AG10803 (cell line): Measurements from ENCODE around the gene LHFPL3.

ENCODE experiments used
- DNase-seq: peaks from one replicate; pipeline ENCODE4 v3.0.0; 2010; ENCODE audit warnings: low read depth
- H3K4me3 ChIP-seq: 2 replicates; pipeline ENCODE4 v1.5.1; 2011; ENCODE audit warnings: mild to moderate bottlenecking, low read length, control low read depth
- TF ChIP-seq, protein P1 (sequence below): conservative IDR thresholded peaks from 2 replicates; pipeline ENCODE4 v1.5.1; 2011; ENCODE audit warnings: mild to moderate bottlenecking, low read length, control low read depth, inconsistent platforms

Gene LHFPL3

DNA sequence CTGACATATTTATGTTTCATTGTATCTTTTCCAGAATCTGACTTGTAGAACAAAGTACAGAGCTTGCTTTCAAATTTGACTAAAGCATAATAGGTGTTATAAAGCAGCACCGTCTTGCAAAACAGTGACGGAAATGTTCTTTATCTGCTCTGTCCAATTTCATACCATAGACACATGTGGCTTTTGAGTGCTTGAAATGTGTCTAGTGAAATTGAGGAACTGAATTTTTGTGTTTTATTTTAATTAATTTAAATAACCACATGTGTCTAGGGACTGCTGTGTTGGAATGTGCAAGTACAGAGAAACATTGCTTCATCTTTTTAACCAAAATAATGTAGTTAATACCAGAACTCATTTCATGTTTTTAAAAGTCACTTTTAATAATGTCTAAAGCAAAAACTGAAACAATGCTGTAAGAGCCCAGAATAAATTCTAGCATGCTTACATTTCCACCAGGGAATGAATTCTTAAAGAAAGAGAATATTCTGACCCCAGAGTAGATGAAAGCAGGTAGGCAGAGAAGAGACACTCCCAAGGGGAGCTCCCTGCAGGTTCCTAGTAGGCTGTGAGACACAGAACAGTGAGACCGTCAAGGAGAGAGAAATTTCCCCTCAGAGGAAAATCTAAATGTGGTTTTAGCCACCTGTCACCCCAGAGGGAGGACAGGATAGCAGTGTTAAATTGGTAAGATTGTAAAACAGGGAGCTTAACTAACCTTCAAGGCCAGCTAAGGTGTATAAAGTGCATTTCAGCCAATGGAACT is 510.3 kb downstream of the LHFPL3 start:
- TF ChIP-seq, protein P1, sequence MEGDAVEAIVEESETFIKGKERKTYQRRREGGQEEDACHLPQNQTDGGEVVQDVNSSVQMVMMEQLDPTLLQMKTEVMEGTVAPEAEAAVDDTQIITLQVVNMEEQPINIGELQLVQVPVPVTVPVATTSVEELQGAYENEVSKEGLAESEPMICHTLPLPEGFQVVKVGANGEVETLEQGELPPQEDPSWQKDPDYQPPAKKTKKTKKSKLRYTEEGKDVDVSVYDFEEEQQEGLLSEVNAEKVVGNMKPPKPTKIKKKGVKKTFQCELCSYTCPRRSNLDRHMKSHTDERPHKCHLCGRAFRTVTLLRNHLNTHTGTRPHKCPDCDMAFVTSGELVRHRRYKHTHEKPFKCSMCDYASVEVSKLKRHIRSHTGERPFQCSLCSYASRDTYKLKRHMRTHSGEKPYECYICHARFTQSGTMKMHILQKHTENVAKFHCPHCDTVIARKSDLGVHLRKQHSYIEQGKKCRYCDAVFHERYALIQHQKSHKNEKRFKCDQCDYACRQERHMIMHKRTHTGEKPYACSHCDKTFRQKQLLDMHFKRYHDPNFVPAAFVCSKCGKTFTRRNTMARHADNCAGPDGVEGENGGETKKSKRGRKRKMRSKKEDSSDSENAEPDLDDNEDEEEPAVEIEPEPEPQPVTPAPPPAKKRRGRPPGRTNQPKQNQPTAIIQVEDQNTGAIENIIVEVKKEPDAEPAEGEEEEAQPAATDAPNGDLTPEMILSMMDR = no peak
- no peak overlapping the region for H3K4me3 ChIP-seq
- no peak for DNase-seq

DNA sequence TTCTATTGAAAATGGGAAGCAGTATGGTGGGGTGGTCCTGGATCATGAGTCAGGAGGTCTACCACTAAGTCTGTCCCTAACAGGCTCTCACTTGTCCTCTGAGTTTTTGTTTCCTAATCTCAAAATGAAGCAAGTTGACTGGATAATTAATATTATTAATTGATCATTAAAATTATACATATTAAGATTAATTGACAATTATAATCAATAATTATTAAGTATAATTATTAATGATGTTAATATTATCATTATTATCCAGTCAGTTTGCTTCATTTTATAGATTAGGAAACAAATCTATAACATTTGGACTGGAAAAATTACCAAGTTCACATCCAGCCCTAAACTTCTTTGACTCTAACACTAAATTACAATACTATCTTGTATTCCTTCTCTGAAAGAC is 511.4 kb downstream of the LHFPL3 start:
- TF ChIP-seq, protein P1 = no peak
- DNase-seq = no peak
- H3K4me3 ChIP-seq = no peak overlapping the region

DNA sequence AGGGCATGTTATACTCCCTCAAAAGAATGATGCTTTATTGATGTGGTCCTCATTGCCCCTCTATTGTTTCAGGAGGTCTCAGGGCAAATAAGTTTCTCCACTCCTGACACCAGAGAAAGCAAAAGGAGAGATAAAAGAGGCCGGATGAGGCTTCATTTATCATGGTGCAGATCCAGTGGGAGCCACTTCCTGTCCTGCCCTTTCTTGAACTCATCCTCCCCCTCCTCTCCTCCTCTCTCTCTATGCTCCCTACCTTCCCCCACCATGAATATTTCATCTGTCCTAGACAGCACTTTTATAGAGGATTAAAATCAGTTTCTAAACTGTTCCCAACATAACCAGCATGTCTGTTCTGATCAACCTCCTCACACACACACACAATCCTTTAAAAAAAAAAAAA is 513.4 kb downstream of the LHFPL3 start:
- TF ChIP-seq, protein P1 = no peak
- H3K4me3 ChIP-seq = no peak overlapping the region
- no peak for DNase-seq

DNA sequence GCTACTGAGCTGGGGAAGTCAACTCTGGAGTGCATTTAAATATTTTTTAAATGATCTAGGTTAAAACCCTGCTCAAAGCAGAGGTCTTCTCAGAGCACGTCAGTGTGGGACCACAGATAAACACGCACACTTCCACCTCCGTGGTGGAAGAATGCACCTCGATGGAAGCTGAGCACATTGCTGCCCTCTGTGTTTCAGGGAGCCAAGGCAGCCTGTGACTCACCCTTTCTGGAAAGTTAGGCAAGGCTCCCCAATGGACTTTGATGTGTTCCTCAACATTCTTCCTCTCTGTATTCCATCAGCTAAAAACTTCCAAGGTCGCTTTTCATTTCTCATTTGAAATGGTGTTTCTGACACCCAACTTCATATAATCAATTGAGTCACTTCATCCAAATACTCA is 514.8 kb downstream of the LHFPL3 start:
- TF ChIP-seq, protein P1 = no peak
- no peak for DNase-seq
- no peak overlapping the region for H3K4me3 ChIP-seq

DNA sequence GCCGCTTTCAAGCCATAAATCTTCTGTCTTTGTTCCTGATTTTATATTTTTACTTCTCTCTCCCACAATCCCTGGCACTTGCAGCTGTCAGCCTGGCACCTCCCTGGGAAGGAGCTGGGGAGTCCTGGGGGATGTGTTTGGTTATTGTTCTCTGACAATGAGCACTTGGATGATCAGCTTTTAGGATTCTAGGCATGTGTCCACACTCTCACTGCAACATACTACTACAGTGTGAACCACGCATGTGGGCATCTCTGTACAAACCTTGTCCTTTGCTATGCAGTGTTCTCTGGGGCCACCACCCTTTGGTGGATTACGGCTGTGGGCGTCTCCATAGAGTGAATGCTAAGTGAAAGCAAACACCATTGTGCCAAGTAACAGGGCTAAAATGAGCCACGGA is 517.2 kb downstream of the LHFPL3 start:
- no peak for DNase-seq
- TF ChIP-seq, protein P1 = no peak
- no peak overlapping the region for H3K4me3 ChIP-seq

DNA sequence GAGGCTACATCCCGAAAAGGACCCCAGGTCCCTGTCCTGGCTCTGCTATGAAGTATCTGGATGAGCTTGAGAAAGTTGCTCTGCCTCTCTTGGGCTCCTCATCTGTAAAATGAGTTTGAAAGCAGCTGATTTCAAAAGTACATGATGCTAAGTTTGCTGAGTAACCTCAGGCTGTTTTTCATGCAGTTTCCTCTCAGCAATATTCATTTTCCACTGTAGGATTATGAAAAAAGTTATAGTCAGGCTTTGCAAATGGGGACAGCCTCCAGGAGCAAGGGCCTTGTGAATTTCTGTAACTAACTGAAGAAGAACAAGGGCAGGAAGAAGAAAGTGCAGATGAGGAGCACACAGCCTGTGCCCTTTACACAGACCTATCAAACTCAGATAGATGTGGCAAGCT is 518.3 kb downstream of the LHFPL3 start:
- no peak for DNase-seq
- no peak overlapping the region for H3K4me3 ChIP-seq
- TF ChIP-seq, protein P1 = no peak

DNA sequence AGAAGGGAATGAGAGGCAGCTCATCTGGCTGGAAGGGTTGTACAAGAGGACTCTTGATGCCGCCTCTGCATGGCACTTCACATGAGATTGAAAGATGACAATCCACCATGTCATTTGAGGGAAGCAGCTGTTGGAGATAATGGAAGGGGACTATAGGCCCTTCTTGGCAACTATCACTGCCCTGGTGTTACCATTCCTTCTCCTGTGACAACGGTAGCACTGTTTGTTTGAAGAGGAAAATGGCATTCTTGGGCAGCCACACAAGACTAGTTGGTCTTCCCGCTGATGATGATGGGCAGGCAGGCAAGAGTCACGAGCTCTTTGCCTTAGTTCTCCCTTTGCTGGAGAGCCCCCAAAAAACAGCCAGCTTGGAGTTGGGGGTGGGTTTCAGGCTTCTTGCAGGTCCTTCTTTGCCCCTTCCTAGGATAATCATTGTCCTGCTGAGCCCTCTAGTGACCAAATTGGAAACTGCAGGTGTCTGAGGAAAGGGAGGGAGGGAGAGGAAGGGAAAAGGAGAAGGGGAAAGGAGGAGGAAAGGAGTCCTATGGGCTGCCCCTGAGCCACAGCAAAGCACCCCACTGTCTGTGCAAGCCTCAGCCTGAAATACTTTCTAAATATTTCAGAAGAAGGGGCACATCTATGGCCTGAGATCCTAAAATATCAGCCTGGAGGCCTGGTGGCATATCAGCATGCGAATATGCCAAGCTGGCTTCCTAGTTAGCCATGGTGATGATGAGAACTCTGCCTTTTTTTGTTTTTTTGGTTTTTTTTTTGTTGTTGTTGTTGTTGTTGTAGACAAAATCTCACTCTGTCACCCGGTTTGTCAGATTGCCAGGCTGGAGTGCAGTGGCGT is 520.0 kb downstream of the LHFPL3 start:
- TF ChIP-seq, protein P1 = peak; percentile 86
- H3K4me3 ChIP-seq = no peak overlapping the region
- peak; percentile 26 for DNase-seq
